NCI-H128 (cell line): ENCODE data around the gene CCDC171.
"Not testable (repeated sequence)": the region's sequence is repeated elsewhere in the genome, so short reads cannot be mapped to it uniquely, and the experiment has no call there.

ENCODE experiments used
- DNase-seq: peaks from one replicate; lab custom pipeline; 2025; ENCODE audit not compliant: unreplicated experiment; lab: John Stamatoyannopoulos, UW

The CCDC171 gene

GRCh38 chr9:15693701-15694100 lies 140.9 kb downstream of the CCDC171 start:
- DNase-seq, result no peak

- no peak for DNase-seq
These were observed 144.1 kb downstream of the CCDC171 start for GRCh38 chr9:15696979-15697378.

GRCh38 chr9:15697446-15697851 lies 144.6 kb downstream of the CCDC171 start:
- DNase-seq, result no peak

- DNase-seq, result not testable (repeated sequence)
These were observed 147.2 kb downstream of the CCDC171 start for GRCh38 chr9:15699876-15700559.

- DNase-seq, result no peak
These were observed 154.2 kb downstream of the CCDC171 start for GRCh38 chr9:15707000-15707399.

- DNase-seq, result no peak
These were observed 158.7 kb downstream of the CCDC171 start for GRCh38 chr9:15711531-15711930.

- no peak for DNase-seq
These were observed 159.1 kb downstream of the CCDC171 start for GRCh38 chr9:15711931-15712330.

GRCh38 chr9:15714746-15715145 lies 161.9 kb downstream of the CCDC171 start:
- no peak for DNase-seq

GRCh38 chr9:15717290-15717967 lies 164.6 kb downstream of the CCDC171 start:
- no peak for DNase-seq

- DNase-seq, result no peak
These were observed 165.6 kb downstream of the CCDC171 start for GRCh38 chr9:15718423-15718822.

GRCh38 chr9:15720861-15721260 lies 168.0 kb downstream of the CCDC171 start:
- DNase-seq, result no peak

GRCh38 chr9:15722888-15723287 lies 170.0 kb downstream of the CCDC171 start:
- DNase-seq, result no peak

GRCh38 chr9:15724016-15724415 lies 171.2 kb downstream of the CCDC171 start:
- no peak for DNase-seq

GRCh38 chr9:15724612-15725011 lies 171.8 kb downstream of the CCDC171 start:
- no peak for DNase-seq

- DNase-seq, result no peak
These were observed 173.1 kb downstream of the CCDC171 start for GRCh38 chr9:15725953-15726352.

GRCh38 chr9:15729507-15729906 lies 176.7 kb downstream of the CCDC171 start:
- DNase-seq, result no peak

- no peak for DNase-seq
These were observed 182.4 kb downstream of the CCDC171 start for GRCh38 chr9:15735083-15735857.

- no peak for DNase-seq
These were observed 183.7 kb downstream of the CCDC171 start for GRCh38 chr9:15736569-15736968.

- DNase-seq, result no peak
These were observed 185.2 kb downstream of the CCDC171 start for GRCh38 chr9:15738011-15738410.

- no peak for DNase-seq
These were observed 188.2 kb downstream of the CCDC171 start for GRCh38 chr9:15741015-15741414.

- no peak for DNase-seq
These were observed 190.7 kb downstream of the CCDC171 start for GRCh38 chr9:15743512-15743911.

GRCh38 chr9:15744196-15744595 lies 191.4 kb downstream of the CCDC171 start:
- DNase-seq, result no peak
